Endothelial cell of umbilical vein (primary cell): ENCODE results near the gene PABPN1. TPM values are rescaled to one million over a fixed set of nuclear protein-coding genes. Genes with fewer than 3 reads are reported as not detected.

Experiments used
- BruUV-seq: library from RNA; stranded (reverse); fragments of 400-500 nt; replicated peaks from 2 replicates; lab custom pipeline; 2021; lab: Mats Ljungman, UMichigan
- CTCF ChIA-PET: fragments of 300-600, 350-600 bp; sonication (Branson Sonifier 250); formaldehyde crosslinking; loops from one replicate; lab custom pipeline; 2021; ENCODE audit warnings: antibody characterized with exemption, inconsistent platforms; lab: Charles Lee
- POLR2A ChIA-PET: fragments of 300-600, 350-600 bp; sonication (Branson Sonifier 250); formaldehyde crosslinking; loops from one replicate; lab custom pipeline; 2021; ENCODE audit warnings: antibody characterized with exemption, inconsistent platforms; lab: Charles Lee
- DNase-seq: peaks from one replicate; pipeline ENCODE4 v3.0.0-alpha.2; 2011; ENCODE audit warnings: low read depth, low spot score
- FAIRE-seq: peaks from 2 replicates; lab custom pipeline; 2011; peaks lifted over from hg19 to GRCh38; lab: Jason Lieb, UNC
- H2AFZ ChIP-seq: 2 replicates; pipeline ENCODE4 v1.6.0; 2012; ENCODE audit warnings: low read depth, low read length, control low read depth, inconsistent platforms
- H3K27ac ChIP-seq: 2 replicates; pipeline ENCODE4 v1.5.1; 2011; ENCODE audit warnings: low read depth, mild to moderate bottlenecking, control low read depth, low read length, moderate library complexity; ENCODE audit not compliant: insufficient read depth
- H3K27me3 ChIP-seq, 2 experiments: 2 replicates each; pipeline versions ENCODE4 v1.6.0 to v1.6.1; 2011; ENCODE audit warnings: low read length in 2 of 2, mixed read lengths in 1 of 2; ENCODE audit not compliant: control insufficient read depth in 2 of 2, insufficient read depth in 2 of 2
- H3K36me3 ChIP-seq, 2 experiments: 2 replicates in 1 of 2; 3 replicates in 1 of 2; pipeline ENCODE4 v1.5.1; 2011; ENCODE audit warnings: low read length in 2 of 2, mild to moderate bottlenecking in 1 of 2, moderate library complexity in 1 of 2; ENCODE audit not compliant: control insufficient read depth in 2 of 2, insufficient read depth in 2 of 2; ENCODE audit errors: extremely low read depth in 1 of 2
- H3K4me1 ChIP-seq: 3 replicates; pipeline ENCODE4 v1.5.1; 2011; ENCODE audit warnings: mild to moderate bottlenecking, low read length; ENCODE audit not compliant: control insufficient read depth, insufficient read depth; ENCODE audit errors: extremely low read depth
- H3K4me2 ChIP-seq: 2 replicates; pipeline ENCODE4 v1.6.1; 2011; ENCODE audit warnings: low read length, control low read depth, mixed read lengths; ENCODE audit not compliant: insufficient read depth
- H3K4me3 ChIP-seq, 3 experiments: fragments of 200-600 bp in 1 of 3; sonication (generic), shearing (Covaris generic) in 1 of 3; replicated peaks in 1 of 3; 2 replicates each; pipeline ENCODE4 v1.5.1; 2011 to 2016; ENCODE audit warnings: control low read depth in 3 of 3, low read length in 3 of 3, mild to moderate bottlenecking in 2 of 3, inconsistent platforms in 1 of 3, low read depth in 1 of 3, moderate library complexity in 1 of 3; ENCODE audit not compliant: insufficient read depth in 1 of 3
- H3K79me2 ChIP-seq: 2 replicates; pipeline ENCODE4 v1.6.0; 2012; ENCODE audit warnings: low read length, inconsistent platforms; ENCODE audit not compliant: control insufficient read depth, insufficient read depth
- H3K9ac ChIP-seq: replicated peaks from 2 replicates; pipeline ENCODE3; 2011; ENCODE audit warnings: low read length, control low read depth; ENCODE audit not compliant: insufficient read depth; ENCODE audit errors: extremely low read depth
- H3K9me1 ChIP-seq: replicated peaks from 3 replicates; pipeline ENCODE4 v1.6.0; 2011; ENCODE audit warnings: mild to moderate bottlenecking, low read length; ENCODE audit not compliant: control insufficient read depth, insufficient read depth; ENCODE audit errors: extremely low read depth
- H3K9me3 ChIP-seq: replicated peaks from 2 replicates; pipeline ENCODE4 v1.5.1; 2012; ENCODE audit warnings: low read length, inconsistent platforms; ENCODE audit not compliant: control insufficient read depth, insufficient read depth
- H4K20me1 ChIP-seq: replicated peaks from 2 replicates; pipeline ENCODE3; 2011; ENCODE audit warnings: mild to moderate bottlenecking, low read length; ENCODE audit not compliant: control insufficient read depth, insufficient read depth; ENCODE audit errors: extremely low read depth
- CTCF ChIP-seq, 2 donors: IDR thresholded peaks; 1 replicate in 1 of 2; 2 replicates in 1 of 2; pipeline ENCODE4 v1.5.1; 2011; ENCODE audit warnings: low read length in 2 of 2, mild to moderate bottlenecking in 2 of 2, moderate library complexity in 2 of 2, control low read depth in 1 of 2, inconsistent platforms in 1 of 2, low read depth in 1 of 2; ENCODE audit not compliant: insufficient read depth in 1 of 2; ENCODE audit errors: extremely low read depth in 1 of 2
- EZH2 ChIP-seq: IDR thresholded peaks from 2 replicates; pipeline ENCODE4 v1.6.1; 2012; ENCODE audit warnings: borderline replicate concordance, low read depth, mild to moderate bottlenecking, moderate library complexity, low read length, inconsistent platforms; ENCODE audit not compliant: severe bottlenecking
- JUN ChIP-seq: IDR thresholded peaks from 2 replicates; pipeline ENCODE4 v1.6.1; 2011; ENCODE audit warnings: borderline replicate concordance, low read depth; ENCODE audit not compliant: insufficient read length, insufficient read depth
- MYC ChIP-seq: IDR thresholded peaks from one replicate; pipeline ENCODE4 v1.6.1; 2011; ENCODE audit warnings: mild to moderate bottlenecking, low read depth, low read length
- POLR2A ChIP-seq: IDR thresholded peaks from 2 replicates; pipeline ENCODE4 v1.6.1; 2012; ENCODE audit warnings: low read depth, mild to moderate bottlenecking, control low read depth, low read length
- POLR2AphosphoS5 ChIP-seq: IDR thresholded peaks from 2 replicates; pipeline ENCODE4 v1.6.1; 2012; ENCODE audit warnings: low read depth, mild to moderate bottlenecking, control low read depth, low read length, moderate library complexity; ENCODE audit not compliant: insufficient read depth
- dilution Hi-C: fragments of 300-500 bp; cut with MboI; formaldehyde crosslinking; loops from one replicate; pipeline ENCODE4 v1.15.0; 2019; ENCODE audit warnings: low sequenced_read_pairs; ENCODE audit not compliant: extremely low pct_ligation_motif_present
- intact Hi-C: fragments of 100-400 bp; cut with micrococcal nuclease; formaldehyde crosslinking; loops from one replicate; pipeline ENCODE4 v1.10.0; 2022
- polyA plus RNA-seq, 4 experiments: library from polyadenylated mRNA; depleted of rRNA in 3 of 4; stranded (reverse) in 3 of 4; unstranded in 1 of 4; fragments of >200 nt; gene quantifications; 2 replicates each; pipeline versions ENCODE4 v1.2.1 to v1.2.3, GENCODE V29; 2011 to 2012; ENCODE audit warnings: missing spikeins in 1 of 4
- total RNA-seq: library from RNA; stranded (reverse); gene quantifications from 2 replicates; pipeline ENCODE4 v1.2.3, GENCODE V29; 2021
- TF ChIP-seq, protein P1 (sequence below): IDR thresholded peaks from 2 replicates; pipeline ENCODE4 v1.6.1; 2011; ENCODE audit not compliant: insufficient read depth, insufficient read length

The PABPN1 gene
- total and polyA plus RNA-seq, 2 donors (not counting 3 experiments of a cell fraction or from before 2014, with no cell fraction given), result 231 TPM

DNA sequence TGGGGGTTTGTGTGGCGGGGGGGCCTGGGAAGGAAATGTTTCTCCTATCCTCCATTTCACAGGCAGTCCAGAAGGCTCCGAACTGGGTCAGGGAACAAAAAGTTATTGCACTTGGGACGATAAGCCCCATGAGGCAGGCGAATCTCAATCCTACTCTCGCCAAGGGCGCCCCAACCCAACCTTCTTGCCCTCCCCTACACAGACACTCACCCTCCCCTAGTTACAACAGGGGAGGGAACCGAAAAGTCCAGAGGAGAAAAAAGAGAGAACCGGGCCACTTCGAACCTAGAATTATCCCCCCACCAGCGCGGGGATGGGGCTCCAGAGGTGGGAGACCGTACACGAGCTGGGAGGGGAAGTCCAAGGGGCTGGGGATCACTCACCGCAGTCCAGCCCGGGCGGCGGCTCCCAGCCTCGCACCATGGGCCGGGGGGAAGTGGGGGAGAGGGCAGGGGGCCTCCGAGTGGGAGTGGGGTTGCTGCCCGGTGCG, 35.7 kb upstream of the PABPN1 start:
- Histone ChIP-seq H3K4me1 (peaks cover 21% of the 10 kb centered on the region), H3K79me2 (peaks cover 14% of the 10 kb centered on the region), H4K20me1 (no peaks in the 10 kb centered on the region), H3K36me3 (no peaks in the 10 kb centered on the region), H3K9me1 (no peaks in the 10 kb centered on the region), H3K27me3 (peaks cover 2 to 12% of the 10 kb centered on the region in 2 experiments), H3K4me2 (peak overlapping the region; percentile 96), H3K4me3 (peak overlapping the region; percentile 79 to 98 (median 94)), H3K27ac (peak overlapping the region; percentile 62), H2AFZ (peak overlapping the region; percentile 93), H3K9me3 (no peaks in the 10 kb centered on the region), H3K9ac (peak overlapping the region; percentile 82)
- dilution Hi-C loops (no loop called here), intact Hi-C loops (loop anchor here (1.0 to 2.0 kb wide), 4 partner anchors 10 to 184 kb away; partner anchors contain the start of genes NGDN and PABPN1)
- TF ChIP-seq POLR2A, result no peak
- no TSS peak for BruUV-seq
- no peak for DNase-seq
- ChIA-PET POLR2A (no interaction called here), CTCF (interaction anchor here (1.3 to 4.7 kb wide), 5 partner anchors 9 to 165 kb away, joined by 3 to 36 read pairs (median 9); no protein-coding TSS in a partner anchor)
- no peak for FAIRE-seq

DNA sequence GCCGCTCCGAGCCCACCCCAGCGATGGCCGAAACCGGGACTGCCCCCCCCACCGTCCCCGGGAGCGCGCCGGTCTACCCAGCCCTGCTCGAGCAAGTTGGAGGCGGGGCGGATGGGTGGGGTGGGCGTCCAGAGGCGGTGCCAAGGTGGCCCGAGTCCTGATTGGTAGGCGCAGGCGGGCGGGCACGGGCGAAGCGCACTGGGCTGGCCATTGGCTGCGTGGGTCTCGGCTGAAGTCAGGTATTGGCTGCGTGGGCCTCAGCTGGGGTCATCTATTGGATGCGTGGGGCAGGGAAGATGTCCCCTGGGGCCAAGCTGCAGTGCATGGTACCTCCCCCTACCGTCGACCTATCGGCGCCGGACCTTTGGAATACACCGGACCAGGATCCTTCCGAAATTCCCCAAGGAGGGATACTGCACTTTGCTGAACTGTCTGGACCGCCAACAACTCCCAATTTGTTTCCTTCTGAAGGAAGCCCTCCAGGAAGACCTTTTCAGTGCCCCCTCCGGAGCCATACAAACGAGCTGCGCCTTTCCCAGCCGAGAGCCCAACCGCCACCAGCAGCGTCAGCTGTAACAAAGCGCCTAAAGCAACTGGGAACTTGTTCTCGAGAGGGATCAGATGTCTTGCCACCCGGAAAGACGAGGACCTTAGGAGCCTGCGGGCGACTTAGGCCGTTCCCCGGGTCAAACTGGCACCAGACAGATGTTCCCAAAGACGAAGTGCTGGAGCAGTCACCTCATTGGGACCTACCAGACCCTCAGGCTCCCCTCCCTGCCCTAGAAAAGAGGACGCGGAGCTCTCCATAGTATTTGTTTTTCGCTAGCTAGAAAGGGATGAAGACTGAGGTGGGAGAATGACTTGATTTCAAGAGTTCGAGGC, 35.0 kb upstream of the PABPN1 start, which contains the start of gene HOMEZ:
TSS of gene HOMEZ (minus strand) at position 113 of the 882 bp plus-strand sequence. CDS start 180 bp downstream, outside the sequence.
- H3K4me1 ChIP-seq, result peaks cover 21% of the 10 kb centered on the region
- H3K27ac ChIP-seq, result peak within 1 kb of the TSS; percentile 65
- peak within 1 kb of the TSS; percentile 93 for H2AFZ ChIP-seq
- peak; percentile 97 for FAIRE-seq
- peak; percentile 99 for DNase-seq
- ChIA-PET POLR2A (interaction anchor here (1.1 kb wide), 1 partner anchor 15 kb away, joined by 5 read pairs; no protein-coding TSS in a partner anchor), CTCF (interaction anchor here (0.8 to 4.7 kb wide), 9 partner anchors 8 to 166 kb away, joined by 3 to 36 read pairs (median 4); partner anchors contain the start of gene PABPN1)
- peak within 1 kb of the TSS; percentile 82 for H3K9ac ChIP-seq
- intact Hi-C loops (loop anchor here (1.0 to 2.0 kb wide), 4 partner anchors 9 to 183 kb away; partner anchors contain the start of genes NGDN and PABPN1), dilution Hi-C loops (no loop called here)
- no peaks in the 10 kb centered on the region for H3K9me1 ChIP-seq
- peak within 1 kb of the TSS; percentile 96 for H3K4me2 ChIP-seq
- no peak for TF ChIP-seq MYC
- peak; percentile 40 for TF ChIP-seq POLR2AphosphoS5
- TF ChIP-seq CTCF (IDR thresholded peaks at IDR 0.05; ENCODE audit: extremely low read depth in 1 of 2, insufficient read depth in 1 of 2, low read depth in 1 of 2, low read length in 2 of 2), result no peak
- peak; percentile 69 for TF ChIP-seq EZH2
- TF ChIP-seq, protein P1, sequence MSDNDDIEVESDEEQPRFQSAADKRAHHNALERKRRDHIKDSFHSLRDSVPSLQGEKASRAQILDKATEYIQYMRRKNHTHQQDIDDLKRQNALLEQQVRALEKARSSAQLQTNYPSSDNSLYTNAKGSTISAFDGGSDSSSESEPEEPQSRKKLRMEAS, result no peak
- no peak for TF ChIP-seq JUN
- TF ChIP-seq POLR2A, result peak; percentile 84
- H4K20me1 ChIP-seq, result no peaks in the 10 kb centered on the region
- no peaks in the 10 kb centered on the region for H3K36me3 ChIP-seq
- peaks cover 14% of the 10 kb centered on the region for H3K79me2 ChIP-seq
- TSS peak; percentile 95 for BruUV-seq
- H3K4me3 ChIP-seq, result peak within 1 kb of the TSS; percentile 79 to 98 (median 94)
- peaks cover 2 to 12% of the 10 kb centered on the region in 2 experiments for H3K27me3 ChIP-seq
- no peaks in the 10 kb centered on the region for H3K9me3 ChIP-seq
